SKM-1 treated with dmso at 0.1 percent for 144 hours (cell line): Measurements from ENCODE around the gene CDH22.
A peak's percentile ranks its signal among the peaks of the same experiment; 100 is the strongest.

Source experiments
- DNase-seq: peaks from one replicate; lab custom pipeline; 2025; ENCODE audit not compliant: unreplicated experiment; lab: John Stamatoyannopoulos, UW

The CDH22 gene

GRCh38 chr20:46324379-46324778, 16.1 kb upstream of the CDH22 start:
- DNase-seq, result no peak

- no peak for DNase-seq
Measured at GRCh38 chr20:46323557-46323956, 15.3 kb upstream of the CDH22 start.

GRCh38 chr20:46322641-46323040, 14.3 kb upstream of the CDH22 start:
- DNase-seq, result no peak

DNA sequence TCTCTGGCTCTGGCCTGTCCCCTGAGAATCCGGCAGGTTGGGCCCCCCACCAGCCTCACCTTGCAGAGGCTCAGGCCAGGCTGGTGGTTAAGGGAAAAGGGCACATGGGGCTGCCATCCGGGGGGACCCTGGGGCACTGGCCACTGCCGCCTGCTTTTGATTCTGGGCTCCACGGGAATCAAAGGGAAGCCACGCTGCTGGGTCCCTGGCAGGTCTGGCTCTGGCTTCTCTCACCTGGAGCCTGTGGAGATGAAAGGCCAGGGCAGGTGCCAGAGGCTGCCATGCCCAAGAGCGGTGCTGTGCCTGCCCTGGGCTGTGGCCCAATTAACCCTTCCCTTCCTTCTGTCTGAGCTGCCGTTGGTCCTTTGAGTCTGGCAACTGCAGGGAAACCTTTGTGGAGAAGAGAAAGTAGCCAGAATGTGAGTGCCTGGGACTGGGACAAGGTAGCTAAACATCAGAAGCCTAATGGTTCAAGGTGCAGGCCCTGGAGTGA, 9.4 kb upstream of the CDH22 start:
- DNase-seq, result no peak

DNA sequence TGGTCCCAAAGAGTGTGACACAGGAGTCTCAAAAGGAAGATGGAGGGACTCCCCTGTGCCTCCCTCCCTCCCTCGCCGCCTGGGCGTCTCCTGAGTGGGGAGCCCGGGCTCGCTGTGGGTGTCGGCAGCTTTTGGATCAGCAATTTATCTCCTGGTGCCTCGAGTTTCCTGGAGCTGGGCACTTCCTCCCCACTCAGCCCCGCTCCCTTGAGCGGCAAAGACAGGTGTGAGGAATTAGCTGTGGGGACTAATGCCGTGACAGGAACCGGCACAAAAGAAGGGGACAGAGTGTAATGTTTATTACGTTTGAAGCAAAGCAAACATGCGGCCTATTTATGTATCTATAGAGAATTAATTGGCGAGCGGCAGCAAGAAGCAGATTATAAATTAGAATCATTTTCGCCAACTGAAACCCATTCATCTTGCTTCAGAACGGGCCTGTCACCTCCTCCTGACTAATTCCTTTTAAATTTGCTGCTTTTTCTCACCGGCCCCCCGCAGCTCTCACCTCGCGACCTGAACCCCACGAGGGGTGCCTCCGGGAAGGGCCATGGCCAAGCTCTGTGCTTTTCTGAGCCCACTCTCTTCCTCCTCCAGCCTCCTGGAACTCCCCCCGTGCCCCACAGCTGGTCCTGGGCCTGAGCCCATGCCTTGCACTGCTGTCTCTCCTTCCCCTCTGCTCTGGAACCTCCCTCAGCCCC, 8.8 kb upstream of the CDH22 start:
- DNase-seq, result no peak

- no peak for DNase-seq
Measured at GRCh38 chr20:46315311-46315710, 7.0 kb upstream of the CDH22 start.

DNA sequence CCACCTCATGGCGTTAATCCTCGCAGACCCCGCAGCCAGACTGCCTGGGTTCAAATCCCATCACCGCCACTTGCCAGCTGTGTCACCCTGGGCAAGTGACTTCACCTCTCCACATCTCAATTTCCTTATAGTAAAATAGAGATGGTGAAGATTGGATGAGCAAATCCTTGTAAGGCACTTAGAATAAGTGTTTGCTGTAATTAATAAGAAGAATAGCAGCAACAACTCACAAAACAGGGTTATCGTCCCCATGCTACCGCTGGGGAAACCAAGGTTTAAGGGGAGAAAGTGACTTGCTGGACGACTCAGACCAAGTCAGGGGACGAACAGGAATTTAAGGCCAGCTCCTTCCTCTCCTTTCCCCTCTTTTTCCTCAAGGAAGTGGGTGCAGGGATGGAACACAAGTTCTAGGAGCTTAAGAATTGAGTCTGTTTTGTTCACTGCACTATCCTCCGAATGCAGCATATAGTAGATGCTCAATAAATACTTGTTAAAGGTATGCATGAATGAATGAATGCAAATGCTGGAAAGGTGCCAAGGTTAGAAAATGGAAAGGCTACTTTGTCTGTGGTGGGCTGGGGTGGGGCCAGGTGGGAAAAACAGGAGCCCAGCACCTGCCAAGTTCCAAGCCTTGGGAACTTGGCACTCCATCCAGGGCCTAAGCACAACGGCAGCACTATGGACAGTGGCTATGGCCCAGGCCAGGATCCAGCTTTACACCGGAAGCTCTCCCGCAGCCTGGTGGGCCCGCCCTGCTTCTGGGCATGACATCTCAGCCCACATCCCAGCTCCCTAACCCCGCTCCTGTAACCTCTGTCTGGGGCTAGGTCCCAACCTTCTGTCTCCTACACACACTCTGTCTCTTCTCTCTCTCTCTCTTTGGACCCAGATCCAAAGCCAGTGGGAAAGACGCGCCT, 4.9 kb upstream of the CDH22 start:
- no peak for DNase-seq

DNA sequence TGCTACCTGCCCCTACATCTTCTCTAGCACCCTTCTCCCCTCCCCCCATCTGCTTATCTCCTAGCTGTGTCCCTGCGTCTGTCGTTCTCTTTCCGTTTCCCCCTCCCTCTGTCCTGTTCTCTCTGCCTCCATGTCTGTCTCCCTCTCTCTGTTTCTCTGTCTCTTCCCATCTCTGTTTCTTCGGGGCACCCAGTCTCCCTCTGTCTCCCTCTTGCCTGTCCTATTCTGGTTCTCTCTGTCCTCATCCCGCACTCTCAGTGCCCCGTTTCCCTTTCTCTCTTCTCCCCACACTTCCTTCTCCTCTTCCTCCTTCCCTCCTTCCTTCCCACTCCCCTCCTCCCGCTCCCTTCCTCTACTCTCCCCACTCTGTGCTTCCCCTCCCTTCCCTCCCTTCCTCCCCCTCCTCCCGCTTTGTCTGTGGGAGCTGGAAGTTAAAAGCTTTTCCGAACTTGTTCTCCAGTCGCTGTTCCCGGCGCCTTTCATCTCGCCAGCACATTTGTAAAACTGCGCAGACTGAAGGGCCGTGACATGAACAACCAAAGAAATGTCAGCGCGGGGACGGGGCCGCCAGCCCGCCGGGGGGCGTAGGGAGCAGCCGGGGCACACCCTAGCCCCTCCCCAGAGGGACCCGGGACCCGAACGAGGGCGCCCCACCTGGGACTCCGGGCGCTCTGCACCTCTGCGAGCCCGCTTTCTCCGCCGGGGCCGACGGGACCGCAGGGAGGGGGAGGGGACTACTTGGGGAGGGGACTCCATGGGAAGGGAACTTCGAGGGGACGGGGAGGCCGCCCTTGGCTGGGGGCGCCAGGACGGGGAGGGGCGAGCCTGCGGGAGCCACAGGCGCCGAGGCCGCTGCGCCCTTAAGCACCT, 4.0 kb upstream of the CDH22 start:
- DNase-seq, result no peak

DNA sequence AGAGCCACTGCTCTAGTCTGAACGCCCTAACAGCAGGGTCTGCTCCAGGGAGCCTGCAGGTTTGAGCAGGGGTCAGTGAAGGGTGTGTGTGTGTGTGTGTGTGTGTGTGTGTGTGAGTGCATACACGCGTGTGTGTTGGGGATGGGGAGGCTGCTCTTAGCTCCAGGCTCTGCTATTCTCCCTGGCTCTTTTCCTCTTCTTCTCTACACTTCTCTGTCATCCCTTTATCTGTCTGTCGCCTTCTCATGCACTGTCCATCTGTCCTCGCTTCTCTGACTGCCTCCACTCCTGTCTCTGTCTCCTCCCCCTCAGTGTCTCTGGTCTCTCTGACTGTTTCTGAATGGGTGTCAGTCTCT, 3.4 kb upstream of the CDH22 start:
- no peak for DNase-seq

DNA sequence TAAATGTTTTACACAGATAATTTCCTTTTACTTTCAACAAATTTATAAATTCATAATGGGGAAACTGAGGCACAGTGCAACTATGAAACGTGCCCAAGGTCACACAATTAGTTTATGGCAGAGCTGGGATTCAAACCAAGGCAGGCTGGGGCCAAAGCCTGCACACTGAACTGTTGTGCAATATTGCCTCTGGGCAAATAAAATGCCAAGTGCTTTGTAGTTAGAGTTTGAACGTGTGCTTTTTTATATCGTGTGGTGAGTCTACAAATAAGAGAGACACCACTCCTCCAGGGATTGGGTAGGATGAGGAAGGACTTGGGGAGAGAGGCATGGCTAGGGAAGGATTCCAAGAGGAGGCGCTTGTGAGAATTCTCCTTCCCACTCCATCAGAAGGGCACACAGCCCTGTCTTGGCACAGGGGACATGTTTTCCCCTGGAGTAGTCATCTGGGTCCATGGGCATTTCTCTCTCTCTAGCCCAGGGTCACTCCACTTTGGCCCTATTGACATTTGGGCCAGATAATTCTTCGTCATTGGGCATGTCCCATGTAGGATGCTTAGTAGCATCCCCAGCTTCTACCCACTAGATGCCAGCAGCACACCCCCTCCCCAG, 2.8 kb upstream of the CDH22 start:
- DNase-seq, result no peak

- no peak for DNase-seq
Measured at GRCh38 chr20:46309945-46310344, 1.6 kb upstream of the CDH22 start.

DNA sequence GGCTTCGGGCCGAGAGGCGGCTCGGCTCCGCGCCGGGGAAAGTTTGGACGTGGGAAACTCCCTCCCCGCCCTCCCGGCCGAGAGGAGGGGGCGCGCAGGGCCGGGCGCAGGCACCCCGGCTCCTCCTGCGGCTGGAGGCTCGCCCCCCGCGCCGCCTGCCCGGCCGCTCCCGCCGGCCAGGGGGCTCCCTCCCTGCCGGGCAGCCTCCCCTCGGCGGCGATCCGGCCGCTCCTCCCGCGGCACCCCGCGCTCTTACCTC, 370 bp downstream of the CDH22 start:
- DNase-seq, result no peak

DNA sequence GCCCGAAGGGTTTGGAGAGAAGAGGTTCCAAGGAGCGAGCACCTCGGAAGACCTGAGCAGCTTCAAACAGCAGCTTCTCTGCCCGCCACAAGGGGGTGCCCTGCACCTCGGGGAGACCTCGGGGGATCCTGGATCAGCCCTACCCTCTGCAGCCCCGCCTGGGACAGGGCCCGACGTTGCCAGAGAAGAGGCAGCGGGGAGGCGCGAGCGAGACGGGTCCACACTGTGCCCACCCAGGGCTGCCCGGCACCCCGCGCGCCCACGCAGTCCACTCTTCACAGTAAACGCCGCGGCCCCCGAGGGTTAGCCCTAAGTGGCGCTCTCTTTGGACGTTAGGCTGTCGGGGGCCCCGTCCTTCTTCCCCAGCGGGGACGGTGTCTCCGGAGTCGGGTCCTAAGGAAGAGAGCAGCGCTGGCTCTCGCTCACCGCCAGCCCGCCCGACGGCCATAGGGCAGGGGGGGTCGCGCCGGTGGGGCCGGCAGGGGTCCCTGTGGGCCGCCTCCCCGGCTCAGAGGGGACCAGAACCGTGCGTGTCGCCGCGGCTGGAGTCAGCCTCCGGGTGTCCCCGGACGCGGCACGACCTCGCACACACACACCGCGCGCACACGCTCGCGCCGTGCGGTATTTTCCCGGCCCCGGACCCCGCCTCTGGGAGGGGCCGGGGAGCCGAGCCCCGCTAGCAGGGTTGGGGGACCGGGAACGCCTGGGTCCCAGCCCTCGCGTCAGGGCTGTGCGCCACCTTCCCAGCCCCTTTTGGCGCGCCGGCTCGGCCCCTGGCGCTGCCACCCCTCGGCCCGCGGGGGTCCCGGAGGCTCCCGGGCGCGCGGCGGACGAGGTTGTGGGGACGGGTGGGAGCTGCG, 929 bp downstream of the CDH22 start:
- peak; percentile 61 for DNase-seq

DNA sequence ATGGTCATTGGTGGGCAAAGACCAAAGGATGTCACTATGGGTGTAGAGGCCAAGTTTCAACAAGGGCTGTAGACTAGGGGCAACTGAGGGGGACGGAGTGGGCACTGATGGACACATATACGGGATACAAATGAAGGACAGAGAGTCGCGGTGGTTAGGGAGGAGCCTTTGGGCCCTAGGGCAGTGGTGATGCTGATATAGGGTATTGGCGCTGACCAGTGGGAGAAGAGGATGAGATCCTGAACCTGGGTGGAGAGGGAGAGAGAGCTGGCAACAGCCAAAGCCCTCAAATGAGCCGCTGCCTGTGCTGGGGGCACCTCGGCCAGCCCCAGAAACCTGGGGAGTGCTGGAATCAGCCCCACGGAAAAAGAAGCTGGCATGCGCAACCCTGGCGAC, 1.6 kb downstream of the CDH22 start:
- no peak for DNase-seq

- DNase-seq, result no peak
Measured at GRCh38 chr20:46305973-46306360, 2.3 kb downstream of the CDH22 start.

- DNase-seq, result no peak
Measured at GRCh38 chr20:46305331-46305972, 2.8 kb downstream of the CDH22 start.

DNA sequence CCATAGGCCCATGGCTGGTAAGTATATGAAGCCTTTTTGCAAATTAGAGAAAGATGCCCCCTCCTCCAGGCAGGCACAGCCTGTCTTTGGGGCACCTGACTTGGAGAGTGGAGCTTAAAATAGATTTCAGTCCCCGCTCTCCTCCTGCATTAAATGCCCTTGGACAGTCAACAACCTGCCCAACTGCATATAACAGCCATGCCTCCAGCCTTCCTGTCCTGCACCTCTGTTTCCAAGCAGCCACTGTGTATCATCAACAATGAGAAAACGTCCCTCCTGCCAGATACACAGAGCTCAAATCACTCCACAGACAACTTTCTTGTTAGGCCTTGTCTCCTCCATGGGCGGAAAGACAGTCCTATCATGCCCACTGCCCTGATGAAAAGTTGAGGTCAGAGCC, 3.4 kb downstream of the CDH22 start:
- no peak for DNase-seq

- no peak for DNase-seq
Measured at GRCh38 chr20:46304361-46304760, 3.9 kb downstream of the CDH22 start.

DNA sequence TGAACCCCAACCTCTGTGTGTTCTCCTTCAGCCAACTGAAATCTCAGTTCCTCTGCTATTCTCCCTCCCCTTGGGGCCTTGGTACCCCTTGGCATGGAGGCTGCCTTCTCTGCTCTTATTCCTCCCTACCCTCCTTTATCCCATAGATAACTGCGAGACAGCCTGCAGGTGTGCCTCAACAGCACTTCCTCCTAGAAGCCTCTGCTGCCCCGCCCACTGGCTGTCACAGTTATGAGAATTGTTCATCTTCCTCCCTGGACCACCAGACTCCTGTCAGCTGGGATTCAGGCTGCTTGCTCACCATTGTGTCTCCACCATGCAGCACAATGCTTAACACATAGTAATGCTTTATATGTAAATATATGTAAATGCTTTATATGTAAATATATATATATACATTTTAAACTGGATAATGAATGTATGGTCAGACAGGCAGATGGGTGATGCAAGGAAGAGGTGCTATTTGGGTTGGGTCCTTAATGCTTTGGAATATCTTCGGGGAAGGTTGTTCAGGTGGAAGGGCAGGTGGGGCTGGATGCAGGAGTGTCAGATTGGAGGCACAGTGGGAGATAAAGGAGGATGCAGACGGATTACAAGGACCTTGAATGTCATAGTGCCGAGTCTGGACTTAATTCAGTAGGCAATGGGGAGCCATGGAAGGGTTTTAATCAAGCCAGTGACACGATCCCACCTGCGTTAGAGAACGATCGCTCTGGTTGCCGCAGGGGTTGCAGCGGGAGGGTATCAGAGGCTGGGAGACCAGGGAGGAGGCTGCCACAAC, 4.9 kb downstream of the CDH22 start:
- DNase-seq, result no peak
